HepG2 (cell line): Measurements from ENCODE around the gene TCAP. TPM values are rescaled to one million over a fixed set of nuclear protein-coding genes. Genes with fewer than 3 reads are reported as not detected.
A peak's percentile ranks its signal among the peaks of the same experiment; 100 is the strongest.

Experiments
- AGO1 ChIP-seq: fragments of 200-400 bp; formaldehyde crosslinking; IDR thresholded peaks from 2 replicates; pipeline ENCODE4 v1.6.1; 2017; ENCODE audit warnings: mild to moderate bottlenecking, low read depth, low read length, moderate library complexity; ENCODE audit not compliant: poor library complexity, severe bottlenecking
- ARID5B ChIP-seq: IDR thresholded peaks from 2 replicates; pipeline ENCODE4 v1.4.0; 2020; ENCODE audit warnings: mild to moderate bottlenecking, missing genetic modification reagents
- CCAR2 ChIP-seq: fragments of 200-400 bp; formaldehyde crosslinking; optimal IDR thresholded peaks from 2 replicates; pipeline ENCODE3; 2018; ENCODE audit warnings: low read depth, mild to moderate bottlenecking, low read length, moderate library complexity
- FOSL2 ChIP-seq: sonication (generic); formaldehyde crosslinking; IDR thresholded peaks from 2 replicates; pipeline ENCODE4 v1.4.0; 2020; ENCODE audit warnings: missing genetic modification reagents
- FOXO1 ChIP-seq: sonication (generic); formaldehyde crosslinking; IDR thresholded peaks from 2 replicates; pipeline ENCODE4 v1.4.0; 2020; ENCODE audit warnings: missing genetic modification reagents
- GATAD1 ChIP-seq: IDR thresholded peaks from 2 replicates; pipeline ENCODE4 v1.6.1; 2016; ENCODE audit warnings: missing genetic modification reagents, missing compliant biosample characterization
- GMEB1 ChIP-seq: sonication (generic); formaldehyde crosslinking; IDR thresholded peaks from 2 replicates; pipeline ENCODE4 v1.5.1; 2020; ENCODE audit warnings: missing genetic modification reagents, mild to moderate bottlenecking, borderline replicate concordance
- MAZ ChIP-seq, 2 experiments: sonication (generic) in 1 of 2; formaldehyde crosslinking in 1 of 2; IDR thresholded peaks; 2 replicates each; pipeline versions ENCODE4 v1.5.0 to v1.6.1; 2012 to 2020; ENCODE audit warnings: low read depth in 2 of 2, mild to moderate bottlenecking in 2 of 2, borderline replicate concordance in 1 of 2, improper control_type of control experiment in 1 of 2, low read length in 1 of 2, missing genetic modification reagents in 1 of 2, moderate library complexity in 1 of 2
- PCBP1 ChIP-seq: fragments of 200-400 bp; formaldehyde crosslinking; IDR thresholded peaks from 2 replicates; pipeline ENCODE4 v1.6.1; 2017; ENCODE audit warnings: mild to moderate bottlenecking, low read depth, low read length, borderline replicate concordance
- PRDM4 ChIP-seq: sonication (generic); formaldehyde crosslinking; IDR thresholded peaks from 2 replicates; pipeline ENCODE4 v1.9.0; 2021; ENCODE audit warnings: missing genetic modification reagents, borderline replicate concordance
- THAP11 ChIP-seq: IDR thresholded peaks from 2 replicates; pipeline ENCODE4 v1.6.1; 2016; ENCODE audit warnings: missing biosample characterization, missing genetic modification reagents
- ZBTB1 ChIP-seq: sonication (generic); formaldehyde crosslinking; IDR thresholded peaks from 2 replicates; pipeline ENCODE4 v1.4.0; 2020; ENCODE audit warnings: missing genetic modification reagents, borderline replicate concordance
- ZBTB3 ChIP-seq: sonication (generic); formaldehyde crosslinking; IDR thresholded peaks from 2 replicates; pipeline ENCODE4 v1.4.0; 2020; ENCODE audit warnings: low read depth, mild to moderate bottlenecking, moderate library complexity, missing genetic modification reagents, borderline replicate concordance
- ZFP36 ChIP-seq: fragments of 150-350 bp; IDR thresholded peaks from 2 replicates; pipeline ENCODE4 v1.6.1; 2018; ENCODE audit warnings: borderline replicate concordance, low read length, low read depth; ENCODE audit not compliant: partially characterized antibody
- ZNF232 ChIP-seq: sonication (generic); formaldehyde crosslinking; IDR thresholded peaks from 2 replicates; pipeline ENCODE4 v1.4.0; 2020; ENCODE audit warnings: missing genetic modification reagents, borderline replicate concordance
- ZNF446 ChIP-seq: sonication (generic); formaldehyde crosslinking; IDR thresholded peaks from 2 replicates; pipeline ENCODE4 v1.5.0; 2020; ENCODE audit warnings: mild to moderate bottlenecking, missing genetic modification reagents
- ZNF704 ChIP-seq: sonication (generic); formaldehyde crosslinking; IDR thresholded peaks from 2 replicates; pipeline ENCODE4 v1.8.1; 2023; ENCODE audit warnings: mild to moderate bottlenecking, inconsistent platforms, moderate library complexity, missing genetic modification reagents, borderline replicate concordance
- ZNF772 ChIP-seq: sonication (generic); formaldehyde crosslinking; IDR thresholded peaks from 2 replicates; pipeline ENCODE4 v1.5.0; 2020; ENCODE audit warnings: mild to moderate bottlenecking, missing genetic modification reagents
- polyA plus RNA-seq, 8 experiments: library from polyadenylated mRNA; depleted of rRNA in 3 of 8; stranded (reverse) in 7 of 8; unstranded in 1 of 8; fragments of >200 nt; fragmentation: Illumina TruSeq in 4 of 8; extraction: Trizol in 4 of 8; gene quantifications; 2 replicates each; pipeline versions ENCODE4 v1.2.1 to v1.2.3, GENCODE V29; 2011 to 2016; ENCODE audit warnings: low read depth in 4 of 8, missing spikeins in 1 of 8, mixed read lengths in 1 of 8; ENCODE audit not compliant: insufficient read depth in 1 of 8
- total RNA-seq, 5 experiments: library from RNA; depleted of rRNA; stranded (reverse); fragments of >200 nt; fragmentation: Illumina TruSeq; extraction: Trizol; gene quantifications; 2 replicates each; pipeline ENCODE4 v1.2.3, GENCODE V29; 2016; ENCODE audit warnings: low read depth in 1 of 5

Gene TCAP
- total and polyA plus RNA-seq, 2 of the 13 experiments (the other 11 are each of a cell fraction or from before 2014, with no cell fraction given) = 0.24 to 0.65 TPM

- TF ChIP-seq ZBTB3 (no peak), THAP11 (CRISPR knock-in tag) (peak; percentile 44; the same call in 1 of the 2 replicates), GATAD1 (peak; percentile 3; the same call in 1 of the 2 replicates), PRDM4 (CRISPR knock-in tag) (no peak), ZNF772 (CRISPR knock-in tag) (peak; percentile 70; the same call in 1 of the 2 replicates), ZNF446 (CRISPR knock-in tag) (no peak), MAZ (IDR thresholded peaks at IDR 0.05; ENCODE audit: borderline replicate concordance, low read depth, low read length) (peak; percentile 85; the same call in 1 of the 2 replicates), MAZ (CRISPR knock-in tag; IDR thresholded peaks at IDR 0.05; ENCODE audit: low read depth) (peak; percentile 87), AGO1 (no peak), ARID5B (CRISPR knock-in tag) (peak; percentile 36; the same call in 1 of the 2 replicates), CCAR2 (no peak), PCBP1 (no peak), ZBTB1 (no peak), FOSL2 (CRISPR knock-in tag) (no peak), ZNF704 (no peak), ZNF232 (no peak), ZFP36 (no peak), GMEB1 (no peak), FOXO1 (CRISPR knock-in tag) (no peak)
Observed at GRCh38 chr17:39699818-39700147, 34.6 kb downstream of the TCAP start, which contains the start of gene ERBB2 (continued).
